Mesenchymal stem cell (in vitro differentiated cells and primary cell): Measurements from ENCODE around the gene ROBO1.

ENCODE experiments used
- DNase-seq: peaks from one replicate; pipeline ENCODE4 v3.0.0-alpha.2; 2013
- H2AFZ ChIP-seq: one replicate; pipeline ENCODE4 v1.6.1; 2013; ENCODE audit warnings: low read depth, mild to moderate bottlenecking, control low read depth, inconsistent platforms, low read length, moderate library complexity
- H2AK5ac ChIP-seq: 2 replicates; pipeline ENCODE4 v1.6.1; 2013; ENCODE audit warnings: low read length, moderate library complexity, mild to moderate bottlenecking, inconsistent platforms; ENCODE audit not compliant: severe bottlenecking
- H2BK120ac ChIP-seq: one replicate; pipeline ENCODE4 v1.6.1; 2013; ENCODE audit warnings: low read depth, mild to moderate bottlenecking, inconsistent platforms, low read length, moderate library complexity
- H2BK12ac ChIP-seq, 2 experiments: one replicate each; pipeline ENCODE4 v1.6.1; 2013; ENCODE audit warnings: inconsistent platforms in 2 of 2, low read length in 2 of 2, mild to moderate bottlenecking in 2 of 2, moderate library complexity in 2 of 2, control low read depth in 1 of 2
- H2BK15ac ChIP-seq: one replicate; pipeline ENCODE4 v1.6.1; 2013; ENCODE audit warnings: mild to moderate bottlenecking, low read depth, inconsistent platforms; ENCODE audit not compliant: poor library complexity, severe bottlenecking
- H2BK5ac ChIP-seq: 2 replicates; pipeline ENCODE4 v1.6.1; 2013; ENCODE audit warnings: low read depth, mild to moderate bottlenecking, low read length, control low read depth, inconsistent platforms; ENCODE audit not compliant: poor library complexity, severe bottlenecking
- H3K14ac ChIP-seq, 2 experiments: one replicate each; pipeline ENCODE4 v1.6.1; 2013; ENCODE audit warnings: inconsistent platforms in 2 of 2, low read length in 2 of 2, control low read depth in 1 of 2, mild to moderate bottlenecking in 1 of 2, moderate library complexity in 1 of 2
- H3K18ac ChIP-seq, 2 experiments: one replicate each; pipeline ENCODE4 v1.6.1; 2013; ENCODE audit warnings: inconsistent platforms in 2 of 2, low read length in 2 of 2, control low read depth in 1 of 2, low read depth in 1 of 2, mild to moderate bottlenecking in 1 of 2
- H3K23ac ChIP-seq, 2 experiments: one replicate each; pipeline ENCODE4 v1.6.1; 2013; ENCODE audit warnings: inconsistent platforms in 2 of 2, low read length in 2 of 2, mild to moderate bottlenecking in 2 of 2, moderate library complexity in 2 of 2, control low read depth in 1 of 2
- H3K27ac ChIP-seq: 2 replicates; pipeline ENCODE4 v1.5.1; 2013; ENCODE audit warnings: mild to moderate bottlenecking, moderate library complexity, low read length, control low read depth, inconsistent platforms; ENCODE audit not compliant: poor library complexity, severe bottlenecking
- H3K27me3 ChIP-seq, 2 experiments: 2 replicates each; pipeline versions ENCODE4 v1.6.1 to v1.7.0; 2013; ENCODE audit warnings: low read length in 2 of 2, mild to moderate bottlenecking in 2 of 2, moderate library complexity in 2 of 2, control low read depth in 1 of 2, inconsistent platforms in 1 of 2; ENCODE audit not compliant: control insufficient read depth in 1 of 2, insufficient read depth in 1 of 2
- H3K36me3 ChIP-seq, 2 experiments: 2 replicates each; pipeline versions ENCODE4 v1.6.1 to v1.7.0; 2013; ENCODE audit warnings: low read length in 2 of 2, control low read depth in 1 of 2, inconsistent platforms in 1 of 2, low read depth in 1 of 2, mild to moderate bottlenecking in 1 of 2; ENCODE audit not compliant: insufficient read depth in 2 of 2, control insufficient read depth in 1 of 2
- H3K4ac ChIP-seq, 2 experiments: one replicate each; pipeline ENCODE4 v1.6.1; 2013; ENCODE audit warnings: inconsistent platforms in 2 of 2, low read length in 2 of 2, mild to moderate bottlenecking in 2 of 2, moderate library complexity in 2 of 2, control low read depth in 1 of 2, low read depth in 1 of 2
- H3K4me1 ChIP-seq: 2 replicates; pipeline ENCODE4 v1.6.1; 2013; ENCODE audit warnings: low read depth, low read length, control low read depth; ENCODE audit not compliant: control insufficient read depth, insufficient read depth
- H3K4me2 ChIP-seq: 2 replicates; pipeline ENCODE4 v1.6.1; 2013; ENCODE audit warnings: low read length, mild to moderate bottlenecking, inconsistent platforms; ENCODE audit not compliant: poor library complexity, severe bottlenecking
- H3K4me3 ChIP-seq, 2 experiments: 2 replicates each; pipeline versions ENCODE4 v1.5.1 to v1.7.0; 2013; ENCODE audit warnings: low read length in 2 of 2, mild to moderate bottlenecking in 2 of 2, control low read depth in 1 of 2, low read depth in 1 of 2; ENCODE audit not compliant: insufficient read depth in 1 of 2
- H3K79me1 ChIP-seq: replicated peaks from 2 replicates; pipeline ENCODE4 v1.6.1; 2013; ENCODE audit warnings: mild to moderate bottlenecking, control low read depth, low read length, inconsistent platforms; ENCODE audit not compliant: poor library complexity, severe bottlenecking
- H3K9ac ChIP-seq: 2 replicates; pipeline ENCODE4 v1.7.0; 2013; ENCODE audit warnings: mild to moderate bottlenecking, low read length, moderate library complexity
- H3K9me3 ChIP-seq: 2 replicates; pipeline ENCODE4 v1.7.0; 2013; ENCODE audit warnings: mild to moderate bottlenecking, low read length; ENCODE audit not compliant: control insufficient read depth
- H4K8ac ChIP-seq: one replicate; pipeline ENCODE4 v1.6.1; 2013; ENCODE audit warnings: inconsistent platforms, mild to moderate bottlenecking, low read length, moderate library complexity
- H4K91ac ChIP-seq: one replicate; pipeline ENCODE4 v1.6.1; 2013; ENCODE audit warnings: mild to moderate bottlenecking, low read length, inconsistent platforms
- WGBS: methylation state at CpG from one replicate; pipeline ENCODE4 v1.1.7; 2013; ENCODE audit warnings: mixed read lengths; 5-methylcytosine and 5-hydroxymethylcytosine counted together

The ROBO1 gene

GRCh38 chr3:78977073-78977472, 790.7 kb downstream of the ROBO1 start:
- Histone ChIP-seq H3K79me1 (peaks cover 9% of the 10 kb centered on the region), H3K14ac (no peak overlapping the region), H3K4me1 (peaks cover 1% of the 10 kb centered on the region), H3K36me3 (no peaks in the 10 kb centered on the region), H2BK5ac (no peak overlapping the region), H3K18ac (no peak overlapping the region), H3K4ac (no peak overlapping the region), H2AFZ (no peak overlapping the region), H2BK120ac (no peak overlapping the region), H3K9me3 (no peaks in the 10 kb centered on the region), H3K23ac (no peak overlapping the region), H3K4me2 (no peak overlapping the region), H2BK15ac (no peak overlapping the region), H2AK5ac (no peak overlapping the region), H3K27me3 (no peaks in the 10 kb centered on the region), H2BK12ac (no peak overlapping the region), H4K8ac (no peak overlapping the region), H3K9ac (peak overlapping the region; percentile 12), H3K27ac (no peak overlapping the region), H4K91ac (no peak overlapping the region), H3K4me3 (no peak overlapping the region)
- no peak for DNase-seq

- Histone ChIP-seq H3K14ac (no peak overlapping the region), H3K36me3 (no peaks in the 10 kb centered on the region), H4K8ac (no peak overlapping the region), H3K4me3 (no peak overlapping the region), H2BK5ac (no peak overlapping the region), H3K4me1 (no peaks in the 10 kb centered on the region), H3K4me2 (no peak overlapping the region), H3K18ac (peak overlapping the region in 1 of 2 experiments; percentile 14), H3K9ac (no peak overlapping the region), H2BK15ac (no peak overlapping the region), H3K27me3 (no peaks in the 10 kb centered on the region), H3K79me1 (peaks cover 7% of the 10 kb centered on the region), H3K23ac (no peak overlapping the region), H2AK5ac (no peak overlapping the region), H2BK120ac (no peak overlapping the region), H3K9me3 (no peaks in the 10 kb centered on the region), H3K27ac (no peak overlapping the region), H2BK12ac (no peak overlapping the region), H3K4ac (no peak overlapping the region), H4K91ac (no peak overlapping the region), H2AFZ (no peak overlapping the region)
- WGBS: 86% methylated on average over 3 of the region's 3 CpGs
- no peak for DNase-seq
Measured at GRCh38 chr3:78976200-78976599, 791.6 kb downstream of the ROBO1 start.

DNA sequence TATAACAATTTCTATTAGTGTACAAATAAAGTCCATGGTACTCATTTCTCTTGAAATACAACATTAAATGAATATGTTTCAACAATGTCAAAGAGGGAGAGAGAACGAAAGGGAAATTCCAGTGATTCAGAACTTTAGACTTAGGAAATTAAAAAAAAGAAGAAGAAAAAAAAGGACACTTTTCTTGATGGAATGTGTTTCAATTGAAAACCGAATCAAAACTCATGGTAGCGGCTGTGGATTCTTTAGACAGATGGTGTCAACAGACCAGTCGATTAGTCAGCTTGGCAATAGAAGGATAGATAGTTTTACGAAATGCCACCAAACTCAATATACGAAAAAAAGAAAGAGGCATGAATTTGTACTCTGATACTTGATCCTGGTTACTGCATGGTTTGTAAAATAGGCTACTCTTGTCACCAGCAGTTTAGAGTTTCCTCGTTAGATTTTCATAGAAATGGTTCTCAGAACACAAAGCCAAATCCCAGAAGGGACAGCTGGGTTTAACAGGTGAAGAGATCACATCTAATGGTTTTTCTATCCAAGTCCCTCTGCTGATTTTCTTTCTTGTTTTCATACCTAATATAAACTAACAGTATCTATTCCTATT, 793.5 kb downstream of the ROBO1 start:
- Histone ChIP-seq H4K8ac (no peak overlapping the region), H4K91ac (no peak overlapping the region), H3K27ac (no peak overlapping the region), H3K27me3 (no peaks in the 10 kb centered on the region), H3K14ac (no peak overlapping the region), H3K9ac (peak overlapping the region; percentile 82), H2AFZ (no peak overlapping the region), H3K36me3 (no peaks in the 10 kb centered on the region), H2BK5ac (no peak overlapping the region), H2BK12ac (no peak overlapping the region), H2BK120ac (no peak overlapping the region), H3K79me1 (peaks cover 11% of the 10 kb centered on the region), H3K4ac (no peak overlapping the region), H3K4me2 (no peak overlapping the region), H2BK15ac (no peak overlapping the region), H2AK5ac (no peak overlapping the region), H3K23ac (no peak overlapping the region), H3K9me3 (no peaks in the 10 kb centered on the region), H3K18ac (no peak overlapping the region), H3K4me1 (no peaks in the 10 kb centered on the region), H3K4me3 (peak overlapping the region in 1 of 2 experiments; percentile 52)
- WGBS: 95% methylated on average over 7 of the region's 7 CpGs
- no peak for DNase-seq

DNA sequence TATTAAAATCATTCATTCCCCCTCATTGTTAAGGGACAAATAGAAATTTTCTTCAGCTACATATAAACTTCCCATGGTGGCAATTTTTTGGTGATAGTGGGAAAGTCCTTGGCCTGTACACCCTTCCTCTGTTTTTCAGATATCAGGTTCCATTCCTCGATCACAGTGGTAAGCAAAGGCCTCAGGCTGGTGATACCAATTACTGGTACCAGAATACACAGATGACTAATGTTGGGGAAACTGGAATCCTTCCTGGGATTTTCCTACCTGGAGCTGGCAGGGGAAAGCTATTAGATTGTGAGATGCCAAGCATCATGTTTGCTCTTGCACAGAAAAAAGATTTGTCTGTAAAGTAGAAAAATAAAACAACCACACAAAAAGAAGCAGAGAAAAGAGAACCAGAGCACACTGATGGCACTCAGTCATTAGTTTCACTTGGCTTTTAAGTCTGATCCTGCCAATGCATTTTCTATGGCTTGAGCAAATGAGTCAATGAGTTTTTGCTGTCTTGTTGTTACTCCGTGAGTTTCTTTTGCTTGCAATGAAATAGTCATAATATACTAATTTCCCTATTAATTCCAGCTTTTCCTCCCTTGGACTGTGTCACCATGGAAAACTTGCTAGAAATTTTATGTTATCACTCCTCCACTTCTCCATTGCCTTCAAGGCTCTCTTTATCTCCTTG, 795.0 kb downstream of the ROBO1 start:
- 100% methylated on average over 2 of the region's 2 CpGs for WGBS
- Histone ChIP-seq H3K23ac (no peak overlapping the region), H3K9me3 (no peaks in the 10 kb centered on the region), H2BK120ac (no peak overlapping the region), H3K4me3 (no peak overlapping the region), H2BK12ac (no peak overlapping the region), H3K9ac (no peak overlapping the region), H3K4ac (no peak overlapping the region), H3K14ac (no peak overlapping the region), H2AFZ (no peak overlapping the region), H3K4me1 (no peaks in the 10 kb centered on the region), H3K36me3 (no peaks in the 10 kb centered on the region), H3K27ac (no peak overlapping the region), H3K27me3 (no peaks in the 10 kb centered on the region), H3K79me1 (peaks cover 13% of the 10 kb centered on the region), H2BK5ac (no peak overlapping the region), H3K4me2 (no peak overlapping the region), H3K18ac (no peak overlapping the region), H2AK5ac (no peak overlapping the region), H4K8ac (no peak overlapping the region), H4K91ac (no peak overlapping the region), H2BK15ac (no peak overlapping the region)
- no peak for DNase-seq
